ENCODE results near the gene AMACR. TPM values are rescaled to one million over a fixed set of nuclear protein-coding genes. Genes with fewer than 3 reads are reported as not detected.

AMACR gene
- total and polyA plus RNA-seq, 2 of the 13 experiments (the other 11 are each of a cell fraction or from before 2014, with no cell fraction given), result 8.9 to 19.7 TPM

DNA sequence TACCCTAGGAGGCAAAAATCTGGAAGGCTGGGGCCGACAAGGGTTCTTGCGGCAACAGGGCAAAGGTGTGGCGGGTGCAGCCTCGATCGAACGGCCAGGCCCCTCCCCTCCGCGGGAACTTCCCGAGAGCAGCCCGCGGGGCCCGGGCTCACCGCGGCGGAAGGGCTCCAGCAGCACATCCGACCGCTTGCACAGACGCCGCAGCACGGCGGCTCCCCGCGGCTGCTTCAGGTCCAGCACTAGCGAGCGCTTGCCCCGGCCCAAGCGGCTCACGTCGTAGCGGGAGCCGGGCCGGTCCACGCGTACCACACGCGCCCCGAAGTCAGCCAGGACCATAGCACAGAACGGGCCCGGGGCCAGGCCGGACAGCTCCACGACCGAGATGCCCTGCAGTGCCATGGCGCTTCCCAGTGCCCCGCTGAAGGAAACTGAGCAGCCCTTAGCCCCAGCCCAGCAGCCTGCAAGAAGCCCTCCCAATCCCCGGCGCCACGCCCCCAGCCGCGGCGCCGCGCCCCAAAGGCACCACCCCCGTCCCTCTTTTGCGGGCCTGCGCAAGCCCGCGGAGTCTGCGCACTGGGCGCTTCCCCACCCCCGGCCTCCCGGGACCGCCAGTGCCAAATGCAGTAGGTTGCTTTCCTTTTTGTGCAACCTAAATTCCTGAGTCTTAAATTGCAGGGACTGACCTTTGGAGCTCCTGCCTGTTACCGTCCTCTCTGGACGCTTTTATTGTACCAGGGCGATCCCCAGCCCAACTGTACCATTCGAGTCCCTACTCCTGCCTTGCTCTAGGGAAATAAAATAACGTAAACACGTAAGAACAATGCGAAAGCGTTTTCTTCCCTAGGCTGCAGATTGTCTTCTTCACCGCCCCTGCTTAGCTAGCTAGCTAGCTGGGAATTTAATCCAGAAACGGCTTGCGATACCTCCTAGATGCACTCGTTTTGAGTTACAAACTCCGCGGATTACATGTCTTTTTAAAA lies at the start of gene AMACR (continued):
- TF ChIP-seq, protein P1, sequence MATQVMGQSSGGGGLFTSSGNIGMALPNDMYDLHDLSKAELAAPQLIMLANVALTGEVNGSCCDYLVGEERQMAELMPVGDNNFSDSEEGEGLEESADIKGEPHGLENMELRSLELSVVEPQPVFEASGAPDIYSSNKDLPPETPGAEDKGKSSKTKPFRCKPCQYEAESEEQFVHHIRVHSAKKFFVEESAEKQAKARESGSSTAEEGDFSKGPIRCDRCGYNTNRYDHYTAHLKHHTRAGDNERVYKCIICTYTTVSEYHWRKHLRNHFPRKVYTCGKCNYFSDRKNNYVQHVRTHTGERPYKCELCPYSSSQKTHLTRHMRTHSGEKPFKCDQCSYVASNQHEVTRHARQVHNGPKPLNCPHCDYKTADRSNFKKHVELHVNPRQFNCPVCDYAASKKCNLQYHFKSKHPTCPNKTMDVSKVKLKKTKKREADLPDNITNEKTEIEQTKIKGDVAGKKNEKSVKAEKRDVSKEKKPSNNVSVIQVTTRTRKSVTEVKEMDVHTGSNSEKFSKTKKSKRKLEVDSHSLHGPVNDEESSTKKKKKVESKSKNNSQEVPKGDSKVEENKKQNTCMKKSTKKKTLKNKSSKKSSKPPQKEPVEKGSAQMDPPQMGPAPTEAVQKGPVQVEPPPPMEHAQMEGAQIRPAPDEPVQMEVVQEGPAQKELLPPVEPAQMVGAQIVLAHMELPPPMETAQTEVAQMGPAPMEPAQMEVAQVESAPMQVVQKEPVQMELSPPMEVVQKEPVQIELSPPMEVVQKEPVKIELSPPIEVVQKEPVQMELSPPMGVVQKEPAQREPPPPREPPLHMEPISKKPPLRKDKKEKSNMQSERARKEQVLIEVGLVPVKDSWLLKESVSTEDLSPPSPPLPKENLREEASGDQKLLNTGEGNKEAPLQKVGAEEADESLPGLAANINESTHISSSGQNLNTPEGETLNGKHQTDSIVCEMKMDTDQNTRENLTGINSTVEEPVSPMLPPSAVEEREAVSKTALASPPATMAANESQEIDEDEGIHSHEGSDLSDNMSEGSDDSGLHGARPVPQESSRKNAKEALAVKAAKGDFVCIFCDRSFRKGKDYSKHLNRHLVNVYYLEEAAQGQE (IDR thresholded peaks at IDR 0.05; ENCODE audit: borderline replicate concordance in 1 of 2, low read depth in 1 of 2, low read length in 2 of 2), result peak in 1 of 2 experiments; percentile 56; a peak in 2 of 4 replicates
- TF ChIP-seq ZNF720 (CRISPR knock-in tag; IDR thresholded peaks at IDR 0.05) (no peak), ASH2L (IDR thresholded peaks at IDR 0.05; ENCODE audit: insufficient read length, low read depth, low read length) (peak; percentile 82), ZNF790 (CRISPR knock-in tag; IDR thresholded peaks at IDR 0.05; ENCODE audit: borderline replicate concordance) (0 out of 2 replicates have a peak, but pooled peaks have one; percentile 77), NCOA5 (CRISPR knock-in tag; IDR thresholded peaks at IDR 0.05) (no peak), NFKB2 (CRISPR knock-in tag; IDR thresholded peaks at IDR 0.05; ENCODE audit: borderline replicate concordance) (peak; percentile 92; the same call in 1 of the 2 replicates), MTA3 (CRISPR knock-in tag; IDR thresholded peaks at IDR 0.05) (no peak), TBX3 (IDR thresholded peaks at IDR 0.05; ENCODE audit: borderline replicate concordance) (0 out of 2 replicates have a peak, but pooled peaks have one; percentile 9), FIP1L1 (IDR thresholded peaks at IDR 0.05; ENCODE audit: borderline replicate concordance, insufficient read depth, low read depth, low read length) (no peak), MTF2 (CRISPR knock-in tag; IDR thresholded peaks at IDR 0.05; ENCODE audit: borderline replicate concordance) (no peak; the same call in 1 of the 2 replicates), TCF12 (IDR thresholded peaks at IDR 0.05) (no peak), TCF12 (CRISPR knock-in tag; IDR thresholded peaks at IDR 0.05) (no peak; the same call in none of the 2 replicates)
- TF ChIP-seq, protein P2, sequence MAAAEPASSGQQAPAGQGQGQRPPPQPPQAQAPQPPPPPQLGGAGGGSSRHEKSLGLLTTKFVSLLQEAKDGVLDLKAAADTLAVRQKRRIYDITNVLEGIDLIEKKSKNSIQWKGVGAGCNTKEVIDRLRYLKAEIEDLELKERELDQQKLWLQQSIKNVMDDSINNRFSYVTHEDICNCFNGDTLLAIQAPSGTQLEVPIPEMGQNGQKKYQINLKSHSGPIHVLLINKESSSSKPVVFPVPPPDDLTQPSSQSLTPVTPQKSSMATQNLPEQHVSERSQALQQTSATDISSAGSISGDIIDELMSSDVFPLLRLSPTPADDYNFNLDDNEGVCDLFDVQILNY (CRISPR knock-in tag; conservative IDR thresholded peaks at IDR 0.05), result no peak
- TF ChIP-seq, protein P3, sequence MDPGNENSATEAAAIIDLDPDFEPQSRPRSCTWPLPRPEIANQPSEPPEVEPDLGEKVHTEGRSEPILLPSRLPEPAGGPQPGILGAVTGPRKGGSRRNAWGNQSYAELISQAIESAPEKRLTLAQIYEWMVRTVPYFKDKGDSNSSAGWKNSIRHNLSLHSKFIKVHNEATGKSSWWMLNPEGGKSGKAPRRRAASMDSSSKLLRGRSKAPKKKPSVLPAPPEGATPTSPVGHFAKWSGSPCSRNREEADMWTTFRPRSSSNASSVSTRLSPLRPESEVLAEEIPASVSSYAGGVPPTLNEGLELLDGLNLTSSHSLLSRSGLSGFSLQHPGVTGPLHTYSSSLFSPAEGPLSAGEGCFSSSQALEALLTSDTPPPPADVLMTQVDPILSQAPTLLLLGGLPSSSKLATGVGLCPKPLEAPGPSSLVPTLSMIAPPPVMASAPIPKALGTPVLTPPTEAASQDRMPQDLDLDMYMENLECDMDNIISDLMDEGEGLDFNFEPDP (CRISPR knock-in tag; conservative IDR thresholded peaks at IDR 0.05), result peak; percentile 91; the same call in 1 of the 2 replicates
- TF ChIP-seq, protein P4, sequence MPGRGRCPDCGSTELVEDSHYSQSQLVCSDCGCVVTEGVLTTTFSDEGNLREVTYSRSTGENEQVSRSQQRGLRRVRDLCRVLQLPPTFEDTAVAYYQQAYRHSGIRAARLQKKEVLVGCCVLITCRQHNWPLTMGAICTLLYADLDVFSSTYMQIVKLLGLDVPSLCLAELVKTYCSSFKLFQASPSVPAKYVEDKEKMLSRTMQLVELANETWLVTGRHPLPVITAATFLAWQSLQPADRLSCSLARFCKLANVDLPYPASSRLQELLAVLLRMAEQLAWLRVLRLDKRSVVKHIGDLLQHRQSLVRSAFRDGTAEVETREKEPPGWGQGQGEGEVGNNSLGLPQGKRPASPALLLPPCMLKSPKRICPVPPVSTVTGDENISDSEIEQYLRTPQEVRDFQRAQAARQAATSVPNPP (CRISPR knock-in tag; IDR thresholded peaks at IDR 0.05), result 0 out of 2 replicates have a peak, but pooled peaks have one; percentile 62
- TF ChIP-seq, protein P5, sequence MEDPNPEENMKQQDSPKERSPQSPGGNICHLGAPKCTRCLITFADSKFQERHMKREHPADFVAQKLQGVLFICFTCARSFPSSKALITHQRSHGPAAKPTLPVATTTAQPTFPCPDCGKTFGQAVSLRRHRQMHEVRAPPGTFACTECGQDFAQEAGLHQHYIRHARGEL (CRISPR knock-in tag; IDR thresholded peaks at IDR 0.05), result no peak
- TF ChIP-seq, protein P6, sequence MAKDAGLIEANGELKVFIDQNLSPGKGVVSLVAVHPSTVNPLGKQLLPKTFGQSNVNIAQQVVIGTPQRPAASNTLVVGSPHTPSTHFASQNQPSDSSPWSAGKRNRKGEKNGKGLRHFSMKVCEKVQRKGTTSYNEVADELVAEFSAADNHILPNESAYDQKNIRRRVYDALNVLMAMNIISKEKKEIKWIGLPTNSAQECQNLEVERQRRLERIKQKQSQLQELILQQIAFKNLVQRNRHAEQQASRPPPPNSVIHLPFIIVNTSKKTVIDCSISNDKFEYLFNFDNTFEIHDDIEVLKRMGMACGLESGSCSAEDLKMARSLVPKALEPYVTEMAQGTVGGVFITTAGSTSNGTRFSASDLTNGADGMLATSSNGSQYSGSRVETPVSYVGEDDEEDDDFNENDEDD (CRISPR knock-in tag; IDR thresholded peaks at IDR 0.05; ENCODE audit: borderline replicate concordance), result no peak
